ENCODE measurements around the gene C2CD2. TPM values are rescaled to one million over a fixed set of nuclear protein-coding genes. Genes with fewer than 3 reads are reported as not detected.
"Not testable (repeated sequence)": the region's sequence is repeated elsewhere in the genome, so short reads cannot be mapped to it uniquely, and the experiment has no call there.

C2CD2 gene
- total RNA-seq, 1 donor from 2014 or later, result 5.3 TPM

GRCh38 chr21:41975391-41976272, 21.8 kb upstream of the C2CD2 start:
- intact Hi-C loops (cut with micrococcal nuclease), result no loop called here

DNA sequence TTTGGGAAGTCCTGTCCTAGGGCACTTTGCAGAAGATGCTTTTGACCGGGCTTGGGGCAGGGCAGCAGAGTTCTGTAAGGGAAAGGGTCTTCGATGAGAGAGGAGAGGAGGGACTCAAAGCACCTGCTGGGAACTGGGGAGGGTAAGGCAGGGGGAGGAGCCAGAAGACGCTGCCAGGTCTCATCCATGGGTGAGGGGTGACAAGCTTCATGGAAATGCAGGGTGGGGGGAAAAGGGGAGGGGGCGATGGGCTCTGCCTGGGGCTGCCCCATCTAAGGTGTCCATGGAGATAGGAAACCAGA, 20.9 kb upstream of the C2CD2 start:
- intact Hi-C loops (cut with micrococcal nuclease), result no loop called here

DNA sequence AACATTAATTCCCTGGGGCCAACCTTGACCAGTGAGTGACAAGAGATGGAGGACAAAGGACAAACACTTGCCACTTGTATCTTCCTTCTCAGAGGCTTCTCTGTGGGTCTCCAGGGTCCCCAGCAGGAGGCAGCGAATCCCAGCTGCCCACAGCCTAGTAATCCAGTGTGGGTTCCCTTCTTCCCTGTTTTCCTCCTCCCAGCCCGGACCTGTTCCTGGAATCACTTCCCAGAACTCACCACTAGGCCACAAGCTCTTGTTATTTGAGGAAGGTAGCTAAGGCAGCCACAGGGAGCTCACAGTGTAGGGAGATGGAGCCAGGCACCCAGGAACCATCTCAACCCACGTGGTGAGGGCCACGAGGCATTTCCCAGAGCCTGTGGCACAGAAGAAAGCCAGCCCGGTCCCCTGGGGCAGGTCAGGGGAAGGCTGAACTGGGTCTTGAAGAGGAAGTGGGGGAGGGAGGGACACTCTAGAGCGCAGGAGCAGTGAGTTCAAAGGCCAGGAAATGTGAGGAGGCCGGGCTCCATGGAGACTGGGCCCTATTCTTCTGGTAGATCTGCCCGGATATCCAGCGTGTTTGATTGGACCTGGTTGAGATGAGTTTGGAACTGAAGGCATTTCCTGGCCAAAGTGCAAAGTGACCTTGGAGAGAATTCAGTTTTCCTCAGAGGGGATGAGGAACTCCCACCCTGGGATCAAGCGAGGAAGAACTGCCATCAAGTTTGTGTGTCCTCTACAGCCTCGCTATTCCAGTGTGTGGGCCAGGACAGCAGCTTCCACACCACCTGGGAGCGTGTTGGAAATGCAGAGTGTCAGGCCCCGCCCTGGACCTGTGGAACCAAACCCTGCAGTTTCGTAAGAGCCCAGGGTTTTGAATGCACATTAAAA, 20.3 kb upstream of the C2CD2 start:
- intact Hi-C loops (cut with micrococcal nuclease), result no loop called here

GRCh38 chr21:41973427-41973831, 19.6 kb upstream of the C2CD2 start:
- intact Hi-C loops (cut with micrococcal nuclease), result no loop called here

DNA sequence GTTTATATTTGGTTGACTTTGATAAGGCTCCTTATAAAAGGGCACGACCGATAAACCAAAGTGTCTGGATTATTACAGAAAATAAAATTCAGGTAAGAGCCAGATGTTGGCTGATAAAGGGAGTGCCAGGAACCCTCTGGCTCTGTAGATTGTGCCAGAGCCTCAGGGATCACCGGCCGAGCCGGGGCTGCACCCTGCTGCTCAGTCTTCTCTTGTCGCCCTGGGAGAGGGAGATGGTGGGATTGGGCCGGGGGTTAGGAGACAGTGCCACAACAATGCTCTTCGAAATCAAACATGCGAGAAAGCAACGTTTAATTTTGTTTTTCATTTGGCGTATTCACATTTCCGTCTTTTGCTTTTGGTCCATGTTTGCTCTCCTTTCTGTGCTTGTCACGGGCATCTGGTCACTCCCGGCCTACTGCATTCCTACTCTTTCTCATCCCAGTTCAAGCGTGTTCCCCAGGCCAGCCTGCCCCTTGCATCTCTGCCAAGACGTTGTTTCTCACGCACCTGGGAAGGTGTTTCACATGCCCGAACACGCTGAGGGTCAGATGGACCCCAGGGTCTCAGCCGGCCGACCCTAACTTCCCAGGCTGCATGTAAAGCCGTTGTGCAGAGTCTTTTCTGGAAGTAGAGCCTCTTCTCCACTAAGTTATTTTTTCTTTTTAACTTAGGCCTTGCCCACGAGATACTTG, 18.8 kb upstream of the C2CD2 start:
- intact Hi-C loops (cut with micrococcal nuclease), result no loop called here

- intact Hi-C loops (cut with micrococcal nuclease), result no loop called here
Observed at GRCh38 chr21:41971891-41972290, 18.1 kb upstream of the C2CD2 start.

DNA sequence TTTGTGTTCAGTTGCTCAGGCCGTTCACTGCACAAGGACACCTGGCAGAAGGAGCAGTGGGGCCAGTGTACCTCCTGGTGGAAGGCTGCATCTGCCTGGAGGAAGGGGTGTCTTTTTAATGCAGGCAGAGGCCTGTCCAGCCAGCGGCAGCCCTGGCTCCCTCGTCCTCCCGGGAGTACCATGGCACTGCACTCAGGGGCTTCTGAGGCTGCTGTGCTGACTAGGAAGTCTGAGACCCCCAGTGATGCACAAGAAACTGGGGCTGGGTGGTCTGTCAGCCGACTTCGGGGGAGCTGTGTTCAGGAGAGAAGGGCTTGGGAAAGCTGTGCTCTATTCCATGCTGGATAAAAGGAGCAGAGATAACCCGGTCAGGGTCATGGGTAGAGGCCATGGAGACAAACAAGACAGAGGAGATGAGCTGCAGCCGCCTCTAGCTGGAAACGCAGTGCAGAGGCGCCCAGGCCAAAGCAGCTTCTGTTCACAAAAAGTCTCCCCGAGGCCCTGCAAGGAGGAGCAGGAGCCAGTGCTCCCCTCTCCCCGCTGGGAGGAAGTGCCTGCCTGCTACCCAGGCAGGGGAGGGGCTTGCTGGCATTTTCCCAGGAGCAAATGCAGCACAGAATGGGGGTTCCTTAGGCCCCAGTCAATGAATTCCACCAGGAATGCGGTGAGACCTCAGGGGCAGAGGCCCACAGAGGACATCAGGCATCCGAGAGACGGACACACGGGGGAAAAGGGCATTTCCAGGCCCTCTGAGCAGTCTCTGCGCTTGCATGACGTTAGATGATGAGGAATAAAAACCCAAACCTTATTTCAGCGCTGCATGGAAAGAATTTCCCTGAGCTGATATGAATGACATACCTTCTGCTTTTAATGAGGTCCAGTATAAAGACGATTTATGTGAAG, 17.2 kb upstream of the C2CD2 start:
- intact Hi-C loops (cut with micrococcal nuclease), result no loop called here

GRCh38 chr21:41970106-41970391, 16.2 kb upstream of the C2CD2 start:
- intact Hi-C loops (cut with micrococcal nuclease), result no loop called here

DNA sequence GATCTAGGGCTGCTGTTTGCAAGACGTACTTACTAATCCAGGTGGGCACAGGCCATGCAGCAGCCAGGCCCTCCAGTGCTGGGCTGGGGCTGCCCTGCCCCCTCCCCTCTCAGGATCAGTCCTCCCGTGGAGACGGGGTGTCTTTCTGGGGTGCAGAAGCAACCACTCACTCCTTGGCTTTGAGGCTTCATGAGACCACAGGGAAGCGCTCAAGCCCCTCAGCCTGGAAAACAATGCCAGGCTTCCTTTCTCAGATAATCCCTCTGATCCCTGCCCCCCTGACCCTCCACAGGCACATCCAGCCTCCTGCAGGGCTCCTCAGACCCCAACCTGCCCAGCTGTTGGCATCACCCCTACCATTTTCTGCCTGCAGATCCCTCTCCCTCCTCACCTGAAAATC, 13.9 kb upstream of the C2CD2 start:
- intact Hi-C loops (cut with micrococcal nuclease), result no loop called here

- intact Hi-C loops (cut with micrococcal nuclease), result no loop called here
Observed at GRCh38 chr21:41966872-41967621, 13.2 kb upstream of the C2CD2 start.

GRCh38 chr21:41966041-41966833, 12.4 kb upstream of the C2CD2 start:
- intact Hi-C loops (cut with micrococcal nuclease), result no loop called here

GRCh38 chr21:41965461-41966013, 11.7 kb upstream of the C2CD2 start:
- intact Hi-C loops (cut with micrococcal nuclease), result no loop called here

GRCh38 chr21:41965045-41965444, 11.2 kb upstream of the C2CD2 start:
- intact Hi-C loops (cut with micrococcal nuclease), result no loop called here

- intact Hi-C loops (cut with micrococcal nuclease), result no loop called here
Observed at GRCh38 chr21:41964171-41964570, 10.4 kb upstream of the C2CD2 start.

DNA sequence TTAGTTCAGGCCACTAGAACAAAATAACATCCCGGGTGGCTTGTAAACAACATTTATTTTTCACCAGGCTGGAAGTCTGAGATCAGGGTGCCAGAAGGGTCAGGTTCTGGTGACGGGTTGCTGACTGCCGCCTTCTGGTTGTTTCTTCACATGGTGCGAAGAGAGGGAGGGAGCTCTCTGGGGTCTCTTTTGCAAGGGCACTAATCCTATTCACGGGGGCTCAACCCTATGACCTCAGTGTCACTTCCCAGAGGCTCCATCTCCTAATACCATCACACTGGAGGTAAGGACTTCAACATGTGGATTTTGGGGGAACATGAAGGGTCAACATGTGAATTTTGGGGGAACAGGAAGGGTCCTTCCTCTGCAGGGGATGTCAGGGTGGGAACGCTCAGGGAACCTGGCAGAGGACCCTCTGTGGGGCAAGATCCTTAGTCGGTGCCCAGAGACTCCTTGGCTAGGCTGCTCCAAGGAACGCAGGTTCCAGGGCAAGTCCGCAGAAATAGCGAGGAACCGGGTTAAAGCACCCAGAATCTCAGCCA, 8.7 kb upstream of the C2CD2 start:
- intact Hi-C loops (cut with micrococcal nuclease), result no loop called here

DNA sequence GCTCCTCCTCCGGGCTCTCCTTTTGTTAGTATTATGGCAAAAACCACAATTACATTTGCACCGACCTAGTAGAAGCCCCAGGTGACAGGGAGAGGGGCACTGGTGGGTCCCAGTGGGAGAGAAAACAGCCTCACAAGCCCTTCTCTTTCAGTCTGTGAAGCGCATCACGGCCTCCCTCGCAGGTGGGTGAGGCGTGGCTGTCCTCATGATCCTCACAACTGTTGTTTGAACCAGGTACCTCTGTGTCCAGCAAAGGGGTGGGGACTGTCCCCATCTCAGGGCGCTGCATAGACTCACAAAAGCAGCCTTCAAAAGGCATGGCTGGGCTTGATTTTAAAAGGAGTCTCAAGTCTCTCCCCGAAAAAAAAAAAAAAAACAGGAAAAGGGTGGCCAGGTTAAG, 7.9 kb upstream of the C2CD2 start:
- intact Hi-C loops (cut with micrococcal nuclease), result no loop called here

DNA sequence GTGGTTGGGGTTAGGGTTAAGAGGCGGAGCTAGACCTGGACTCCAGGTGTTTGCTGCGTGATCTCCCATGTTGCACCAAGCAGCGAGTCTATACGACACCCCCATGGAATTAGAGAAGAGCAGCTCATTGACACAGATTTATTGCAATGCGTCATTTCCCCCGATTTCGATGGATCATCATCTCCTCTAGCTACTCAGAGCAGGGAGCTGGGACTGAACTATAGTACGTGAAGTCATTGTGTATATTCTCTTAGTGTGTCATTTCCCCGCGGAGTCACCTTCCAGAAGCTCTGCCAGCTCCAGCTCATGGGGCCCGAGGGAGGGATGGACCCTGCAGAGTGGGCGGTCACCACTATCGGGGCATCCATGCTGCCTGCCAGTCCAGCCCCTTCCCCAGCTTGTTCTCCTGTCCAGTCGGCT, 7.5 kb upstream of the C2CD2 start:
- intact Hi-C loops (cut with micrococcal nuclease), result no loop called here

DNA sequence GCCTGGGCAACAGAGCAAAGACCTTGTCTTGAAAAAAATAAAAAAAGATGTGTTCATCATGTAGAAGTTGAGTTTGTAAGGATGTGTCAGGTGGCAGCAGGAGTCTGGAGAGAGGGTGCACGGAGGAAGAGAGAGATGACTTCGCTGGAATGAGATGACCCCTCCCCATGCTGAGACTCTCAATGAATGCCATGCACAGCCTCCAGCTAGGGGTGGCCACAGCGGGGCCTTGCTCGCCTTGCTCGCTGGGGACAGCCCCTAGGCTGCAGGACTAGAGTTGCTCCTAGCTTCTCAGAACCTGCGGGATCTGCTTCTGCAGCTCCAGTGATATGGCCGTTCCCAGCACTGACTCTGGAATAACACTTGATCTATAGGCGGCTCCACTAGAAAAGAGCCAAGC, 6.6 kb upstream of the C2CD2 start:
- intact Hi-C loops (cut with micrococcal nuclease), result no loop called here

DNA sequence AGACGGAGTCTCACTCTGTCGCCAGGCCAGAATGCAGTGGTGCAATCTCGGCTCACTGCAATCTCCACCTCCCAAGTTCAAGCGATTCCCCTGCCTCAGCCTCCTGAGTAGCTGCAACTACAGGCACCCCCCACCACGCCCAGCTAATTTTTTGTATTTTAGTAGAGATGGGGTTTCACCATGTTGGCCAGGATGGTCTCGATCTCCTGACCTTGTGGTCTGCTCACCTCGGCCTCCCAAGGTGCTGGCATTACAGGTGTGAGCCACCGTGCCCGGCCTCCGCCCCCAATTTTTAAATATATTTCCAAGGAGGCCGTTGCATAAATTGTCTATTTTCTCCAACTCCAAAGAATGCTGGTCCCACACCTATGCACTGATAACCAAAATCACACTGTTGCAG, 5.9 kb upstream of the C2CD2 start:
- intact Hi-C loops (cut with micrococcal nuclease), result not testable (repeated sequence)

Measured in T-helper 2 cell treated with Interferon-gamma antibody and Interleukin-4, amounts not matched to agents 100 ng/mL and 5 ng/mL, for 36 hours (primary cell).